Uterus (tissue), 4 donors: ENCODE measurements around the gene RNF187. TPM values are rescaled to one million over a fixed set of nuclear protein-coding genes. Genes with fewer than 3 reads are reported as not detected.
A peak's percentile ranks its signal among the peaks of the same experiment; 100 is the strongest.

Experiments
- DNase-seq, 2 donors: peaks; one replicate each; pipeline ENCODE4 v3.0.0-alpha.2; 2019 to 2020
- H3K27ac ChIP-seq, 2 donors: fragments of 200-600 bp; sonication (generic); 1 replicate in 1 of 2; 2 replicates in 1 of 2; pipeline ENCODE4 v1.5.1; 2016 to 2018
- H3K27me3 ChIP-seq, 2 donors: fragments of 200-600 bp; sonication (generic); one replicate each; pipeline ENCODE4 v1.5.1; 2018 to 2019; ENCODE audit warnings: control low read depth in 1 of 2
- H3K36me3 ChIP-seq, 2 donors: fragments of 200-600 bp; sonication (generic); one replicate each; pipeline ENCODE4 v1.5.1; 2019; ENCODE audit warnings: control low read depth in 1 of 2
- H3K4me1 ChIP-seq, 2 donors: fragments of 200-600 bp; sonication (generic); one replicate each; pipeline ENCODE4 v1.5.1; 2018 to 2019; ENCODE audit warnings: control low read depth in 1 of 2
- H3K4me3 ChIP-seq, 2 donors: fragments of 200-600 bp; sonication (generic); 1 replicate in 1 of 2; 2 replicates in 1 of 2; pipeline ENCODE4 v1.5.1; 2018 to 2019; ENCODE audit warnings: mild to moderate bottlenecking in 1 of 2
- H3K9me3 ChIP-seq, 2 donors: fragments of 200-600 bp; sonication (generic); one replicate each; pipeline ENCODE4 v1.5.1; 2019; ENCODE audit warnings: control low read depth in 1 of 2
- CTCF ChIP-seq, 4 experiments: fragments of 200-600 bp in 2 of 4; fragments of 450-650 bp in 2 of 4; sonication (generic) in 2 of 4; IDR thresholded peaks; one replicate each; pipeline ENCODE4 v1.5.1; 2016 to 2019; ENCODE audit warnings: antibody characterized with exemption in 4 of 4, mild to moderate bottlenecking in 2 of 4, moderate library complexity in 1 of 4
- POLR2A ChIP-seq, 2 donors: fragments of 450-650 bp; IDR thresholded peaks; one replicate each; pipeline ENCODE4 v1.6.1; 2016; ENCODE audit warnings: antibody characterized with exemption in 2 of 2, mild to moderate bottlenecking in 1 of 2, moderate library complexity in 1 of 2
- intact Hi-C: fragments of 100-400 bp; cut with DNase I; formaldehyde crosslinking; loops from one replicate; pipeline ENCODE4 v1.15.1; 2023; ENCODE audit warnings: low total_unique reads
- total RNA-seq, 4 donors: library from RNA; depleted of rRNA in 3 of 4; stranded (reverse); fragments of >200 nt in 3 of 4; gene quantifications; one replicate each; pipeline versions ENCODE4 v1.1.0 to v1.2.4, GENCODE V29; 2014 to 2023
- donor health status: DM: yes; HTN: yes; CAD: no.

RNF187 gene
- total RNA-seq, 4 donors from 2014 or later, result 13.2 to 84.1 (median 27.7) TPM

GRCh38 chr1:228456252-228457016 lies 30.7 kb upstream of the RNF187 start:
- no peak overlapping the region for H3K4me3 ChIP-seq

GRCh38 chr1:228457017-228457395 lies 30.2 kb upstream of the RNF187 start:
- no peak for TF ChIP-seq POLR2A (IDR thresholded peaks at IDR 0.05)
- no peak for TF ChIP-seq CTCF (IDR thresholded peaks at IDR 0.05)
- H3K27ac ChIP-seq, result peak overlapping the region; percentile 80
- DNase-seq, result no peak
- no peaks in the 10 kb centered on the region for H3K36me3 ChIP-seq
- intact Hi-C loops, result no loop called here
- H3K9me3 ChIP-seq, result no peaks in the 10 kb centered on the region
- no peaks in the 10 kb centered on the region for H3K4me1 ChIP-seq
- H3K27me3 ChIP-seq, result peaks cover 8 to 12% of the 10 kb centered on the region in 2 donors
- H3K4me3 ChIP-seq, result peak overlapping the region; percentile 31 to 56

More at GRCh38 chr1:228456252-228457016, 30.7 kb upstream of the RNF187 start:
- peaks cover 4 to 7% of the 10 kb centered on the region in 2 donors for H3K27me3 ChIP-seq
- intact Hi-C loops, result no loop called here
- TF ChIP-seq POLR2A (IDR thresholded peaks at IDR 0.05) (no peak), CTCF (IDR thresholded peaks at IDR 0.05) (no peak)
- H3K27ac ChIP-seq, result peak overlapping the region in 1 of 2 donors; percentile 80
- no peaks in the 10 kb centered on the region for H3K36me3 ChIP-seq
- no peaks in the 10 kb centered on the region for H3K4me1 ChIP-seq
- no peaks in the 10 kb centered on the region for H3K9me3 ChIP-seq
- no peak for DNase-seq

GRCh38 chr1:228457396-228458176 lies 29.6 kb upstream of the RNF187 start:
- Histone ChIP-seq H3K4me3 (peak overlapping the region; percentile 31 to 56), H3K4me1 (no peaks in the 10 kb centered on the region), H3K9me3 (no peaks in the 10 kb centered on the region), H3K27me3 (peaks cover 8 to 16% of the 10 kb centered on the region in 2 donors), H3K36me3 (no peaks in the 10 kb centered on the region), H3K27ac (peak overlapping the region; percentile 80)
- intact Hi-C loops, result no loop called here
- TF ChIP-seq CTCF (IDR thresholded peaks at IDR 0.05), result peak in 1 of 4 experiments; percentile 51
- TF ChIP-seq POLR2A (IDR thresholded peaks at IDR 0.05), result peak; percentile 62 to 70
- DNase-seq, result peak; percentile 72 to 87

- Histone ChIP-seq H3K4me1 (no peaks in the 10 kb centered on the region), H3K27me3 (peaks cover 8 to 32% of the 10 kb centered on the region in 2 donors), H3K9me3 (no peaks in the 10 kb centered on the region), H3K4me3 (peak overlapping the region; percentile 18 to 56), H3K27ac (peak overlapping the region; percentile 66 to 80), H3K36me3 (no peaks in the 10 kb centered on the region)
- intact Hi-C loops, result no loop called here
- peak; percentile 24 to 41 for DNase-seq
- TF ChIP-seq POLR2A (IDR thresholded peaks at IDR 0.05) (no peak), CTCF (IDR thresholded peaks at IDR 0.05) (peak; percentile 23 to 64 (median 45))
These were observed 27.8 kb upstream of the RNF187 start for GRCh38 chr1:228459091-228459993.
